NCI-H187 treated with DMSO at 0.1 percent for 48 hours (cell line): ENCODE results near the gene AGK.
"Not testable (repeated sequence)": the region's sequence is repeated elsewhere in the genome, so short reads cannot be mapped to it uniquely, and the experiment has no call there.

Experiments used
- DNase-seq: peaks from one replicate; lab custom pipeline; 2025; lab: John Stamatoyannopoulos, UW

Gene AGK

GRCh38 chr7:141675436-141676215 is 124.4 kb downstream of the AGK start:
- no peak for DNase-seq

DNA sequence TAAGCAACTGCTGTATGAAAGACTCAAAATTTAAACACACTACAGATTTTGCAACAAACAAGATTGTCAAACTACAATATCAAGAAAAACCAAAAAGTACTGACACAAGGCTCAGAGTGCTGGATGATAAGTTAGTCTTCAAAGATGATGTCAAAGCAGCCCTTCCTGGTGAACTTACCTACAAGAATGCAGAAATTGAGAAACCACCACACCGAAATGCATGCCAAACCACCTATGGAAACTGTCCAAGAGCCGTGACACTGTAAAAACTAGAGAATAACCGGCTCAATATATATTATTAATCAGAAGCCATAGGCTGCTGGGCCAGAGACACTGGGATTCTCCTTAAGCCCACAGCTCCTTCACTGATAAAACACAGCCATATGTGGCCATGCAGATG is 125.4 kb downstream of the AGK start:
- DNase-seq: no peak

DNA sequence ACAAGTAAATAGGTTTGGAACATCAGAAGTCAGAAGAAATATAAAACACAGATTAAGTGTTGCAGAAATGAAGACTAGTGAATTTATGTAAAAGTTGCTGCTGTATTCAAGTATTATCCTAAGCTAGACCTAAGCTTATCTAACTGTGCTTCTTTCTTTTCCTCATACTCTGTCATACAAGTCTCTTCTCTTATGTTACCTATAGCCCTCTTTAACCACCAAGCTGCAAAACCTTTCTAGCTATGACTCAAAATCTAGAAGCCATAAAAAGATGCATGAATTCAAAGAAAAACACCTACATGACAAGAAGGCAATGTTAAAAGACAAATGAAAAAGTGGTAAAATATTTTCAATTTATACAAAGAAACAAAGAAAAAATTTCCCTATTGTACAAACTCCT is 127.8 kb downstream of the AGK start:
- DNase-seq: no peak

GRCh38 chr7:141685285-141686023 is 134.2 kb downstream of the AGK start:
- DNase-seq: no peak

- DNase-seq: no peak
These were observed 134.9 kb downstream of the AGK start for GRCh38 chr7:141686074-141686473.

- no peak for DNase-seq
These were observed 135.5 kb downstream of the AGK start for GRCh38 chr7:141686670-141687069.

DNA sequence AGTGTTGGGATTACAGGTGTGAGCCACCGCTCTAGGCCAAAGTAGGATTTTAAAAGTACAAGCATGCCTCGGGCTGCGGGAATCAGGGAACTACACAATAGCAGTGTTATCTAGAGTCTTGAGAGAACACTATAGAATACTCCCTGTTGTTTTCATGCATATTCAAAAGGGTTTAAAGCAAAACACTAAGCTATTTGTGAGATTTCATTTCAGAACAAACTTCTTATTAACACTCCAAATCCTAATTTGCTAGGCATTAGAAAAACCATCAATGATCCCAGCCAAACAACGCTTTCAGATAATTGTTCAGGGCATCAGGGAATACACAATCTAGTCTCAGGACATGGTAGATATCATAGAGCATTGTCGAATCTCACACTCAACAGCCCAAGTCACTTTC is 136.8 kb downstream of the AGK start:
- DNase-seq: no peak

GRCh38 chr7:141689072-141689825 is 138.0 kb downstream of the AGK start:
- not testable (repeated sequence) for DNase-seq

DNA sequence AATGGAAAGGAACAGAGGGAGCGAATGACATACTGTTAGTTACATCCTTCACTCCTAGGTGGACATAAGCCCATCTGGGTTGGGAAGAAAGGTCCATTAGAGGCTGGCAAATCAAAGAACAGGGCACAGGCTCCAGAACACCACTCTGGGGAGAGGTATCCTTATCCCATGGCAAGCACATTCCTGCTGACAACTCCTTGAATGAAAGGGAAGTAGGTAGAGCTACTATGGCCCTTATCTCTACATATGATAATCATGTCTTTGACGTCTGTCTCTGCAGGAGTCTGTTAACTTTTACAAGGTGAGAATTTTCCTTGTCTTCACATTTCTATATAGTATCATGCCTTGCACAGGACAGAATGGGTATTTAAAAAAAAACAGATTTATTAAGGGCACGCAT is 140.3 kb downstream of the AGK start:
- DNase-seq: no peak

GRCh38 chr7:141691961-141692360 is 140.8 kb downstream of the AGK start:
- no peak for DNase-seq

- no peak for DNase-seq
These were observed 141.9 kb downstream of the AGK start for GRCh38 chr7:141693082-141693481.

- no peak for DNase-seq
These were observed 144.6 kb downstream of the AGK start for GRCh38 chr7:141695803-141696289.

DNA sequence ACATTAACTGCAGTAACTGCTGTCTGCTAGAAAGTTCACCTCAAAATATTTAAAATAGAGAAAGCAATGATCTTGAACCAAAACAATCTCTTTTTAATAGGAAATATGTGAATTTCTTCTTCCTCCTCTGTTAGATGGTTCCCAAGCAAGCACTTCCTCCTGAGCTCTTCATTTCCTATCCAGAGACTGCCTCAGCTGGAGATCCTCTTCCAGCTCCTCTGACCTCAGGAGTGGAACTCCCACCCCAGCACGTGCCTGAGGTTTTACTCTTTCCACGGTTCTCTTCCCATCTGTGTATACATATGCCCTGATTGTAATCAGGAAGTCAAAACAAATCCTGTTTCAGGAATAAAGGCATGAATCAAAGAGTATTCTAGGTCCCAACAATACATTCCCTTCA is 145.1 kb downstream of the AGK start:
- no peak for DNase-seq

DNA sequence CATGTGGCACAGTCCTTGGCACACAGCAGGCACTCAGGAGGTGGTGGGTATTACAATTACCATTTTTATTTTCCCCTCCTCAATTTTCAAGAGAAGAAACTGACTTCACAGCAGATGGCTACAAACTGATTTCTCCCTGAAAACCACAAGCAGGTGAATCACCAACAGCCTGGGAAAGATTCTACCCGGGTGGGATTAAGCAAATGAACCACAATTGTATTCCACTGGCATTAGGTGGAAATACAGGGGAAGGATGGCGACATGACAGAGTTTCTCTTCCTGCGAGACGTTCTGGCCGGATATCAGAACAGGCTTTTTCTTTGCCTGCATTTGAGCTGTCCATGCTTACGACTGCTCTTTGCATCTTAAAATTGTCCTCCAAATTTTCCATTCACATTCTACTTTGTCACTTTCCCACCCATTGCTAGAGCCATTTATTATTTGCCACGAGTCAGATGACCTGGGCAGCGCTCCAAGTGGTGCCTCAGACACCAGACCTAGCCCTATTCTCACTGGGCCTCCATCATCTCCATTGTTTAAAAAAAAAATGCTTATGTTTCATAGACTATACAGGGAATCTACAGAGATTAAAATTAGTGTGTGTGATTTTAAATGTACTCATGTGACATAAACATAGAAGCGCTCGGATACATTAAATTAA is 146.1 kb downstream of the AGK start:
- no peak for DNase-seq

DNA sequence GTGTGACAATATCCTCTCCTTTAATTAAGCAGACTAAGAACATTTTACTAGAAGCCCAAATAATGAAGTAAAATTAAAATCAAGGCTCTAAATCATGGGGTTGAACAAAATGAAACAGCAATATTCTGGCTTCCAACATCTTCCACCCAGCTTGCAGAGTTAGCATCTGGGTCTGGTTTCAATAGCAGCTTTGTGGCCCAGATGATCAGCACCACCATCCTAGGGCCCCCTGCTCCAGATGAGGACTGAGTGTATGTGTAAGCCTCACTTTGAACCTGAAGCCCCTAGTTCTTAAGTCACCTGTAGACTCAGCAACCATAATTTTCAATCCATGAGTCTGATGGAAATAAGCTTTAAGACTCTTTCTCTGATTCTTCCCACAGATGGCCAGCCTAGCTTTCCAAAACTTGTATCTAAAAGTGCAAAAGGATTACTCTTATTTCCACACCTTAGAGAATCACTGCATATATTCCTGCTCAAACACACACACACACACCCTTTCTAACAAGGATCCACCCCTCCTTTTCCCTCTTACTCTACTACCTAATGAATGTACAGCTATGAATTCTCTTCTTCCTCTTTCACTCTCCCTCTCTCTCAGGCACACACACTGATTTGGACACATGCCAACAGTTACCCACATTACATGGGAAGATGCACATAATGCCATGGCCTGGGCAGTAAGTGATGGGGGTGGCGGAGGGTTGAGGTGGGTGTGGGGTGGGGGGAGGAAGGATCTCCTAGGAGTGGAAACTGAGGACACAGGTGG is 147.2 kb downstream of the AGK start:
- DNase-seq: no peak

DNA sequence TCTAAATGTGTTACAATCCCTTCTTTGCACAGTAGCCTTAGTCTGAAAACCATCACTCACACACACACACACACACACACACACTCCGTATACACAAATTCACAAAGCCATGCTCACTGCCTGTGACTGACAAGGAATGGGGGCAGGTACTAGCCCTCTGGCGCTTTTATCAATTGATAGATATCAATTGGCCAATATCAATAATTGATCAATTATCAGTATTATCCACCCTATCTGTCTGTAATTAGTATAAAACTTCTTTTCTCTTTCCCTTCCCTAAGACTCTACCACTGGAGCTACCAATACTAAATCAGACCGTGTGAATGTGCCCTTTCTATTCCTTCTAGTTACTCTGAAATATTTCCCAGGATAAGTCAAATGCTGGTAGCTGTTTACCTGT is 148.7 kb downstream of the AGK start:
- DNase-seq: no peak

DNA sequence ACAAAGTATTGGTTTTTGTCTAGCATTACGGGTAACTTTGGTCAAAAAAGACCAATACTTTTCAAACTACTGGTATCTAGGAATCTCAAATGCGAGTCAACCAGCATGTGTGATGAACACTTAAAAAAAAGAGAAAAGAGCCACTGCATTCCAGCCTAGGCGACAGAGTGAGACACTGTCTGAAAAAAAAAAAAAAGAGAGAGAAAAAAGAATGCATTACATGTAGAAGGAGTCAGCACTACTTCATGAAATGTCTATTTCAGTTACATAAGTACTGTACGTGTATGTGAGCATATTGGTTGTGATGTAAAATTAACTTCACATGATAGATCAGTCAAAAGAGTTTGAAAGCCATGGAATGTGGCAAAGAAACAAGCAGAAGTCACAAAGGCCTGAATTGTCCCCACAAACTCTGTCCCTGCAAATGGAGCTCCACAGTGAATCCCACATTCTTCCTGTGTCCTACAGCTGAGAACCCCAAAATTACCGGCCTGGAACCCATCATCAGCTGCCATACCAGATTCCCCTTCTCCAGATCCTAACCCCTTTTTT is 149.2 kb downstream of the AGK start:
- DNase-seq: no peak

DNA sequence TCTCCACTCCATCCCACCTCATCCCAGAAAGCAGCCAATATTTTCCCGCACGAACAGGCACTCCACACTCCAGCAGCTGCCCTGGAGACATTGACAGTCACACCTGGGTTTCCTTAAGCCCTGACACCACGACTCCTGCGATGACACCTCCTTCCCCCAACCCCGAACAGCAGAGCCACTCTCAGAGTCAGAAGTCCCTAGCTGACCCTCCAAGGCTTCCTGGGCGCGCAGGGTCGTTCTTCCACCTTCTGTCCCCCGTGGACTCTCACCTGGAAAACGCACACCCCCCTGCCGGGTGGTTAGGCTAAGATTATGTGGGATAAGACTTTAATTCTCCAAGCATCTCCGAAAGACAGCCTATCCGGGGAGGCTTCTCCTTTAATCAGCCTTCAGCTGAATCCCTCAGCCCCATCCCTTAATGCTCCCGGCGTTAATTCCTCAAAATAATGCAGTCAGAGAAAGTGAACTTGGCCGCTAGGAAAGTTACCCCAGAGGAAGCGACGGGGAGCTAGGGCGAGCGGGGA is 149.7 kb downstream of the AGK start:
- DNase-seq: no peak

DNA sequence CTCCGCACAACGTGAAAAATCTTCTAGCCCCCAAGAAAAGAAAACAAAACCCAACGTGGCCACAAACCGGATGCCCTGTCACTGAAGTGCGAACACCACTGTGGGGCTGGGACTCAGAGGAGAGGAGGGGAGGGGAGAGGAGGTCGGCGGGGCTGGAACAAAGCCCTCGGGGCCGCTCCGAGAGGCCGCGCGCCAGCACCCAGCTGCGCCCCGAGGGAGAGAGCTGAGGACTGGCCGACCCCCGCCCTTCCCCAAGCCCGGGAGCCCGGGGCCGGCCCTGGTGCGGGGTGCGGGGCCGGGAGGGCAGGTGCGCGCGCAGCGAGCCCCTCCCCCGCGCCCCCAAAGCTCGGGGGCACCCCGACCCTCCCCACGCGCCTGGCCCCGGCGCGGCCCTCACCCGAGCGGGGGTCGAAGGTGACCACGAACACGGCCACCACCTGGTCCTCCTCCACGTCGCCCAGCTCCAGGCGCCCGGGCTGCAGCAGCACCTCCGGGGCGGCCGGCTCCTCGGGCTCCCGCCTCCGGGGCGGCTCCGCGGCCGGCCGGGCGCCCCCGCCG is 150.4 kb downstream of the AGK start:
- no peak for DNase-seq

DNA sequence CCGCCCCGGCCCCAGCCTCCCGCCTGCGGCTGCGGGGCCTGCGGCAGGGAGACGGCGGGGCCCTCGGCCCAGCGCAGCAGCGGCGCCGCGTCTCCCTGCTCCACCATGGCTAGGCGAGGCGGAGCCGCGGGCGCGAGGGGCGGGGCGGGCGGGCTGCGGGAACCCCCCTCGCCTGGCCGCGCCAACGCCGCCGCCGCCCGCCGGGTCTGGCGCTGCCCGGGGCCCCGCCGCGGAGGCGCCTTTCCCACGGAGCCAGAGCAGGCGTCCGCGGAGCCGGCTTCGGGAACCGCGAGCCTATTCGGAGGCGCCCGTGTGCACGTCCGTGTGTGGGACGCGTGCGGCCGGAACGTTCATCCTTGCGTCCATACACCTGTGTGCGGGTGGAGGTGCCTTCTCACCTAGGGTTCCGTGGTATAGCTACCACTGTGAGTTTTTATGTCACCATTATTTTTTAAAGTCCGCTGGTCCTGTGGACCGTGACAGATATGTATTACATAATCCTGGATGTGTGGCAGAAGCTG is 150.9 kb downstream of the AGK start, which contains the start of gene DENND11:
Gene DENND11, minus strand, starts transcription at position 120 of the 521 bp plus-strand sequence. Its CDS starts 13 bp downstream, at position 107.
- no peak for DNase-seq
